GM12878 (cell line): ENCODE data around the gene CRACDL. TPM values are rescaled to one million over a fixed set of nuclear protein-coding genes. Genes with fewer than 3 reads are reported as not detected.

Experiments used
- ATAC-seq: fragments of 200-7000 bp; cut with Tn5 transposase; 3 replicates; pipeline ENCODE4 v1.9.1; 2020; ENCODE audit warnings: mild to moderate bottlenecking, moderate library complexity
- Bru-seq: library from RNA; stranded (reverse); fragments of 400-500 nt; gene quantifications from one replicate; lab custom pipeline; 2021; lab: Mats Ljungman, UMichigan
- BruChase-seq, 2 experiments: library from RNA; stranded (reverse); fragments of 400-500 nt; gene quantifications; one replicate each; lab custom pipeline; 2021; lab: Mats Ljungman, UMichigan
- BruUV-seq: library from RNA; stranded (reverse); fragments of 400-500 nt; replicated peaks from 2 replicates; lab custom pipeline; 2021; lab: Mats Ljungman, UMichigan
- CTCF ChIA-PET: fragments of 300-600 bp; sonication (Branson Sonifier 250); formaldehyde crosslinking; extraction: SDS; loops from one replicate; lab custom pipeline; 2021; ENCODE audit warnings: inconsistent platforms; lab: Yijun Ruan, JAX
- POLR2A ChIA-PET: fragments of 350-600 bp; formaldehyde crosslinking; extraction: SDS; loops from one replicate; lab custom pipeline; 2021; ENCODE audit warnings: inconsistent platforms; lab: Charles Lee
- RAD21 ChIA-PET: fragments of 300-600 bp; sonication (Branson Sonifier 250); formaldehyde crosslinking; loops from one replicate; lab custom pipeline; 2023; ENCODE audit warnings: antibody characterized with exemption; ENCODE audit not compliant: unreplicated experiment; lab: Charles Lee
- SMC1A ChIA-PET: fragments of 300-600 bp; sonication (Branson Sonifier 250); formaldehyde crosslinking; loops from one replicate; lab custom pipeline; 2023; ENCODE audit not compliant: unreplicated experiment, uncharacterized antibody; lab: Charles Lee
- DNase-seq: peaks from one replicate; pipeline ENCODE4 v3.0.0-alpha.2; 2011; ENCODE audit warnings: low read depth, low spot score
- FAIRE-seq: peaks from 3 replicates; lab custom pipeline; 2011; peaks lifted over from hg19 to GRCh38; lab: Jason Lieb, UNC
- H2AFZ ChIP-seq: 2 replicates; pipeline ENCODE4 v1.6.0; 2011; ENCODE audit warnings: low read depth, low read length, control low read depth; ENCODE audit not compliant: control insufficient read depth
- H3K27ac ChIP-seq: 2 replicates; pipeline ENCODE4 v1.5.1; 2011; ENCODE audit warnings: control low read depth; ENCODE audit not compliant: control insufficient read depth, insufficient read depth
- H3K27me3 ChIP-seq, 2 experiments: replicated peaks in 1 of 2; 2 replicates each; pipeline versions ENCODE4 v1.6.0 to v1.6.1; 2011; ENCODE audit warnings: low read length in 1 of 2; ENCODE audit not compliant: control insufficient read depth in 2 of 2, insufficient read depth in 2 of 2
- H3K36me3 ChIP-seq, 2 experiments: 2 replicates each; pipeline ENCODE4 v1.5.1; 2011; ENCODE audit warnings: low read length in 1 of 2; ENCODE audit not compliant: control insufficient read depth in 2 of 2, insufficient read depth in 2 of 2
- H3K4me1 ChIP-seq: 2 replicates; pipeline ENCODE4 v1.6.1; 2011; ENCODE audit warnings: mild to moderate bottlenecking, low read length, moderate library complexity, mixed read lengths; ENCODE audit not compliant: control insufficient read depth, insufficient read depth
- H3K4me2 ChIP-seq: 2 replicates; pipeline ENCODE4 v1.6.0; 2011; ENCODE audit warnings: control low read depth; ENCODE audit not compliant: control insufficient read depth, insufficient read depth
- H3K4me3 ChIP-seq: fragments of 200-600 bp; sonication (generic); 2 replicates; pipeline ENCODE4 v1.5.1; 2016
- H3K79me2 ChIP-seq: 2 replicates; pipeline ENCODE4 v1.6.0; 2011; ENCODE audit warnings: low read length; ENCODE audit not compliant: control insufficient read depth, insufficient read depth
- H3K9ac ChIP-seq: 2 replicates; pipeline ENCODE4 v1.8.0; 2011; ENCODE audit warnings: low read length, control low read depth, mixed read lengths; ENCODE audit not compliant: control insufficient read depth, insufficient read depth
- H3K9me3 ChIP-seq: replicated peaks from 3 replicates; pipeline ENCODE4 v1.5.1; 2011; ENCODE audit warnings: mild to moderate bottlenecking, low read length; ENCODE audit not compliant: control insufficient read depth, insufficient read depth
- H4K20me1 ChIP-seq: 2 replicates; pipeline ENCODE4 v1.6.0; 2011; ENCODE audit not compliant: control insufficient read depth, insufficient read depth
- IKZF1 ChIP-seq: fragments of 450-650 bp; conservative IDR thresholded peaks from 2 replicates; pipeline ENCODE4 v1.6.1; 2017; ENCODE audit warnings: antibody characterized with exemption, mild to moderate bottlenecking
- SMC3 ChIP-seq: IDR thresholded peaks from 2 replicates; pipeline ENCODE4 v1.6.1; 2011; ENCODE audit warnings: low read length, improper control_type of control experiment, borderline replicate concordance
- SUZ12 ChIP-seq: fragments of 200-600 bp; sonication (generic); IDR thresholded peaks from one replicate; pipeline ENCODE4 v1.6.1; 2018; ENCODE audit warnings: antibody characterized with exemption, mild to moderate bottlenecking; ENCODE audit not compliant: unreplicated experiment
- WGBS: methylation state at CpG from one replicate; pipeline ENCODE4 v1.1.6; 2016; ENCODE audit warnings: low lambda C conversion rate; ENCODE audit not compliant: insufficient replicate concordance, insufficient coverage; ENCODE audit errors: missing lambda C conversion rate; 5-methylcytosine and 5-hydroxymethylcytosine counted together
- in situ Hi-C: fragments of 300-500 bp; cut with MboI; formaldehyde crosslinking; loops from 9 replicates; pipeline ENCODE4 v1.14.3; 2018; ENCODE audit warnings: mixed read lengths
- intact Hi-C: fragments of 100-400 bp; cut with micrococcal nuclease; formaldehyde crosslinking; loops from one replicate; pipeline ENCODE4 v1.14.2; 2022; ENCODE audit not compliant: unreplicated experiment
- long read RNA-seq, 2 experiments: library from polyadenylated mRNA; unstranded; transcript quantifications; one replicate each; pipeline ENCODE4 v2.0.0, GENCODE V29; 2019 to 2020
- polyA minus RNA-seq, 3 experiments: library from RNA; depleted of rRNA, polyadenylated mRNA; stranded (reverse); fragments of >200 nt; gene quantifications; 2 replicates each; pipeline ENCODE4 v1.2.3, GENCODE V29; 2011
- polyA plus RNA-seq, 11 experiments: library from polyadenylated mRNA; depleted of rRNA in 4 of 11; unstranded in 6 of 11; stranded (reverse) in 5 of 11; fragments of >200 nt; fragmentation: Nextera tagmentation in 4 of 11; fragmentation: Illumina TruSeq in 1 of 11; extraction: Ambion mirVana in 4 of 11; extraction: Trizol in 1 of 11; gene quantifications; 1 replicate in 1 of 11; 2 replicates in 10 of 11; pipeline versions ENCODE4 v1.2.1 to v1.2.3, GENCODE V29; 2011 to 2016; ENCODE audit warnings: inconsistent platforms in 2 of 11, missing spikeins in 2 of 11, low read depth in 1 of 11
- total RNA-seq, 4 experiments: library from RNA; depleted of rRNA in 3 of 4; stranded (reverse); fragments of >200 nt in 3 of 4; fragmentation: Illumina TruSeq in 1 of 4; extraction: Trizol in 1 of 4; gene quantifications; 2 replicates each; pipeline versions ENCODE4 v1.2.1 to v1.2.3, GENCODE V29; 2013 to 2021

CRACDL gene
- total RNA-seq (2013; cell fraction: nucleolus; rRNA removed) = not detected in 2 replicates
- total RNA-seq (2014; rRNA removed) (0.33 and 0.34 TPM in 2 replicates), total RNA-seq (2014; rRNA removed; fragmentation: Illumina TruSeq; extraction: Trizol) (0.13 and 0.41 TPM in 2 replicates), total RNA-seq (2021) (0.48 and 0.72 TPM in 2 replicates), polyA plus RNA-seq (2011; rRNA removed) (0.03 and 0.13 TPM in 2 replicates), polyA plus RNA-seq (2014; fragmentation: Illumina TruSeq; extraction: Trizol) (0.21 and 0.22 TPM in 2 replicates), polyA plus RNA-seq (2014; fragmentation: Nextera tagmentation; extraction: Ambion mirVana) (under 1 TPM; 0.04 to 0.08 TPM), polyA plus RNA-seq (2014; rRNA removed) (0.49 and 0.55 TPM in 2 replicates), polyA plus RNA-seq (2016; fragmentation: Nextera tagmentation; extraction: Ambion mirVana) (under 1 TPM; 0.12 to 0.14 TPM), polyA minus RNA-seq (2011; rRNA and poly(A)+ RNA removed) (0.05 TPM in 1 of 2 replicates, not detected in the other), Bru-seq, nascent RNA (percentile 9 among the genes with signal in this experiment), BruChase-seq, experiment 1, labeled RNA remaining after a 6-hour chase (percentile 11 among the genes with signal in this experiment), BruChase-seq, experiment 2, labeled RNA remaining after a 2-hour chase (percentile 15 among the genes with signal in this experiment)
- polyA plus RNA-seq (2011; ENCODE audit: low read depth) = not detected
- 0.05 and 0.09 TPM in 2 replicates for polyA plus RNA-seq (2011; cell fraction: cytosol; rRNA removed)
- 0.12 and 0.16 TPM in 2 replicates for polyA plus RNA-seq (2011; cell fraction: nucleus; rRNA removed)
- polyA plus RNA-seq (2012) = not detected in 2 replicates
- not detected in 2 replicates for polyA minus RNA-seq (2011; cell fraction: cytosol; rRNA and poly(A)+ RNA removed)
- 0.36 TPM in 1 of 2 replicates, not detected in the other for polyA minus RNA-seq (2011; cell fraction: nucleus; rRNA and poly(A)+ RNA removed)
- long read RNA-seq, experiment 1, partial matches to known transcripts = 2 of 3 reads
- long read RNA-seq, experiment 1, other reads (novel, unspliced or antisense) = 1 of 3 reads
- long read RNA-seq, experiment 2 = 0 reads

GRCh38 chr2:98935777-98936352 is at the start of gene CRACDL:
TSS of gene CRACDL (minus strand) at chr2:98936225. CDS start at chr2:98846800, 89,425 bp downstream.
- intact Hi-C loops (no loop called here), in situ Hi-C loops (no loop called here)
- peak; percentile 36 for TF ChIP-seq SUZ12
- TF ChIP-seq SMC3 = no peak
- 0 out of 2 replicates have a peak, but pooled peaks have one; percentile 11 for TF ChIP-seq IKZF1
- FAIRE-seq (no peak), DNase-seq (no peak), ATAC-seq (peak; percentile 45)
- SMC1A ChIA-PET = no interaction called here
- H2AFZ ChIP-seq = no peak within 1 kb of the TSS
- H3K4me2 ChIP-seq = peak within 1 kb of the TSS; percentile 55
- H3K4me1 ChIP-seq = no peaks in the 10 kb centered on the region
- no TSS peak for BruUV-seq
- H3K9me3 ChIP-seq = no peaks in the 10 kb centered on the region
- H3K4me3 ChIP-seq = no peak within 1 kb of the TSS
- H3K36me3 ChIP-seq = no peaks in the 10 kb centered on the region
- CTCF ChIA-PET = no interaction called here
- RAD21 ChIA-PET = no interaction called here
- no peaks in the 10 kb centered on the region for H3K79me2 ChIP-seq
- H3K27me3 ChIP-seq = peaks cover 10 to 17% of the 10 kb centered on the region in 2 experiments
- H3K27ac ChIP-seq = no peak within 1 kb of the TSS
- WGBS = 1% methylated on average over 25 of the region's 82 CpGs
- no peak within 1 kb of the TSS for H3K9ac ChIP-seq
- no peaks in the 10 kb centered on the region for H4K20me1 ChIP-seq
- POLR2A ChIA-PET = no interaction called here
